Neural progenitor cell (in vitro differentiated cells): ENCODE results near the gene URB1.

ENCODE experiments used
- CTCF ChIP-seq: fragments of 200-600 bp; sonication (generic); IDR thresholded peaks from 2 replicates; pipeline ENCODE4 v1.5.1; 2017; ENCODE audit warnings: antibody characterized with exemption, mild to moderate bottlenecking
- EZH2phosphoT487 ChIP-seq: fragments of 200-600 bp; sonication (generic); IDR thresholded peaks from 2 replicates; pipeline ENCODE4 v1.6.1; 2017; ENCODE audit warnings: antibody characterized with exemption

GRCh38 chr21:32337206-32337605 lies 55.6 kb downstream of the URB1 start:
- TF ChIP-seq EZH2phosphoT487: no peak
- TF ChIP-seq CTCF: no peak
